Gastrocnemius medialis (tissue), 4 donors: ENCODE data around the gene RHBDD1.

ENCODE experiments used
- POLR2A ChIP-seq, 2 donors: fragments of 450-650 bp; IDR thresholded peaks; one replicate each; pipeline ENCODE4 v1.6.1; 2017; ENCODE audit warnings: antibody characterized with exemption in 2 of 2, mild to moderate bottlenecking in 2 of 2, moderate library complexity in 2 of 2
- TF ChIP-seq, protein P1 (sequence below), 5 experiments: fragments of 450-650 bp in 3 of 5; fragments of 200-600 bp in 2 of 5; sonication (generic) in 2 of 5; IDR thresholded peaks in 4 of 5; conservative IDR thresholded peaks in 1 of 5; 1 replicate in 4 of 5; 2 replicates in 1 of 5; pipeline ENCODE4 v1.5.1; 2016 to 2019; ENCODE audit warnings: antibody characterized with exemption in 5 of 5, mild to moderate bottlenecking in 3 of 5, moderate library complexity in 3 of 5

DNA sequence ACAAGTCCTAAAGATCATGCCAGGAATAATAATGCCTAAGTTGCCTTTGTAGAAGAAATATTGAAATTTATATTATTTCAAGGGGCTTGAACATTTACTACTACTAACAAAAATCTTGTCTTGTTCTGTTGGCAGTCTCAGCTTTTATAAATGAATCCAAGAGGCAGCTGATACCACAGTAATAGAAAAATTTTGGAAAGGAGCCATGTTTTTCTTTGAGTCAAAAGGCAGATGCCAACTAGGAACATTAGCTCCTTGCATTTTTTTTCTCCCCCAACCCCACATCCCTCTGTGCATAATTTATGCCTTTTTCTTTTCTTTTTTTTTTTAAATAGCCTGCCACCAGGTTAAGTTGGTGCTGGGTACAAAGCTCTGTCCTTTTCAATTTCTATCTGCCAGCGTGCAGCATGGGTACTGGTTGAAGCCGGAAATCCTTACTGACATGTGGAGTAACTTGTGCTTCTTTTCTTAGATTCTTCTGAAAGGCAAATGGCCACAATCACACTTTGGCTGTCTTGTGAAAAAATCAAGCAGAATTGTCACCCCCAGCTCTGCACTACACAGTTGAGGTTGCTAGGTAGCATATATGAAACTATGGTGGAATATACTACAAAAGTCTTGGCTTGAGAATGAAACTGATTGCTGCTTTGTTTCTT lies 98.8 kb downstream of the RHBDD1 start:
- TF ChIP-seq, protein P1, sequence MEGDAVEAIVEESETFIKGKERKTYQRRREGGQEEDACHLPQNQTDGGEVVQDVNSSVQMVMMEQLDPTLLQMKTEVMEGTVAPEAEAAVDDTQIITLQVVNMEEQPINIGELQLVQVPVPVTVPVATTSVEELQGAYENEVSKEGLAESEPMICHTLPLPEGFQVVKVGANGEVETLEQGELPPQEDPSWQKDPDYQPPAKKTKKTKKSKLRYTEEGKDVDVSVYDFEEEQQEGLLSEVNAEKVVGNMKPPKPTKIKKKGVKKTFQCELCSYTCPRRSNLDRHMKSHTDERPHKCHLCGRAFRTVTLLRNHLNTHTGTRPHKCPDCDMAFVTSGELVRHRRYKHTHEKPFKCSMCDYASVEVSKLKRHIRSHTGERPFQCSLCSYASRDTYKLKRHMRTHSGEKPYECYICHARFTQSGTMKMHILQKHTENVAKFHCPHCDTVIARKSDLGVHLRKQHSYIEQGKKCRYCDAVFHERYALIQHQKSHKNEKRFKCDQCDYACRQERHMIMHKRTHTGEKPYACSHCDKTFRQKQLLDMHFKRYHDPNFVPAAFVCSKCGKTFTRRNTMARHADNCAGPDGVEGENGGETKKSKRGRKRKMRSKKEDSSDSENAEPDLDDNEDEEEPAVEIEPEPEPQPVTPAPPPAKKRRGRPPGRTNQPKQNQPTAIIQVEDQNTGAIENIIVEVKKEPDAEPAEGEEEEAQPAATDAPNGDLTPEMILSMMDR (IDR thresholded peaks at IDR 0.05 in 4 of 5, conservative IDR thresholded peaks at IDR 0.05 in 1 of 5), result no peak
- no peak for TF ChIP-seq POLR2A (IDR thresholded peaks at IDR 0.05)
